Stimulated activated CD4-positive, alpha-beta T cell treated with anti-CD3 and anti-CD28 coated beads, Interleukin-1b, Interleukin-23, amount 100 ng/mL, for 24 hours (primary cell): ENCODE measurements around the gene SORL1-AS1.

Source experiments
- DNase-seq, 4 experiments: peaks; one replicate each; pipeline ENCODE4 v3.0.0-alpha.2; 2020; ENCODE audit warnings: low read depth in 4 of 4, low spot score in 1 of 4

The SORL1-AS1 gene

DNA sequence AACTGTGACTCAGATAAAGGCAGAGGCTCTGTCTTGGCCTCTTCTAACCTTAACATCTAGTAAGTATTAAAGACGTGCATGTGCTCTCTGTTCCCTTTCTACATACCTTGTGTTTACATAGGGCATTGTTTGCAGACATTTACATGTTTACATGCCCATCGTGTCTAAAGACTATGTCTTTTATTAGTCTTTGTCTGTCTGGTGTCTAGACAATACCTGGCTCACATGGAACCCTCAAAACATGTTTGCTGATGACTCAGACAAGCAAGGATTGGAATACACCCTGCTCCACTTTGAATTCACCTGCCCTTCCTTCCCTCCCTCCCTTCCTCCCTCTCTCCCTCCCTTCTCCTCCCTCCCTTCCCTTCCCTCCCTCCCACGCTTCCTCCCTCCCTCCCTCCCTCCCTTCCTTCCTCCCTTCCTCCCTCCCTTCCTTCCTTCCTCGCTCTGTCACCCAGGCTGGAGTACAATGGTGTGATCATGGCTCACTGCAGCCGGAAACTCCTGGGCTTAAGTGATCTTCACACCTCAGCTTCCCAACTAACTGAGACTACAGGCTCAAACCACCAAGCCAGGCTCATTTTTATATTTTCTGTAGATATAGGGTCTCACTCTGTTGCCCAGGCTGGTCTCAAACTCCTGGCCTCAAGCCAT lies 23.7 kb upstream of the SORL1-AS1 start:
- no peak for DNase-seq

DNA sequence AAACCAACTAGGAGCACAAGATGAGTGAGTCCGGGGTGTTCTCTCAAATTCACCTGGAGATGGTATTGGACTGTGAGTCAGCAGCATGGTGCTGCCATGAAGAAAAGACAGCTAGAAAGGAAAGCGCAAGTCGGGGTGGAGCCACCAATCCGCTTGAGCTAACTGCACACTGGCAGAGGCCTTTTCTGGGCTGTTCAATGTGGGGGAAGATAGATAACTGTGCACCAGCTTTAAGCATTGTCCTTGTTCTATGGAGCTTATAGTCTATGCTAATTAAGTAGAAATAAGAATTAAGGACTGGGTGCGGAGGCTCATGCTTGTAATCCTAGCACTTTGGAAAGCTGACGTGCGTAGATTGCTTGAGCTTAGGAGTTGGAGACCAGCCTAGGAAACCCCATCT lies 21.9 kb upstream of the SORL1-AS1 start:
- no peak for DNase-seq

DNA sequence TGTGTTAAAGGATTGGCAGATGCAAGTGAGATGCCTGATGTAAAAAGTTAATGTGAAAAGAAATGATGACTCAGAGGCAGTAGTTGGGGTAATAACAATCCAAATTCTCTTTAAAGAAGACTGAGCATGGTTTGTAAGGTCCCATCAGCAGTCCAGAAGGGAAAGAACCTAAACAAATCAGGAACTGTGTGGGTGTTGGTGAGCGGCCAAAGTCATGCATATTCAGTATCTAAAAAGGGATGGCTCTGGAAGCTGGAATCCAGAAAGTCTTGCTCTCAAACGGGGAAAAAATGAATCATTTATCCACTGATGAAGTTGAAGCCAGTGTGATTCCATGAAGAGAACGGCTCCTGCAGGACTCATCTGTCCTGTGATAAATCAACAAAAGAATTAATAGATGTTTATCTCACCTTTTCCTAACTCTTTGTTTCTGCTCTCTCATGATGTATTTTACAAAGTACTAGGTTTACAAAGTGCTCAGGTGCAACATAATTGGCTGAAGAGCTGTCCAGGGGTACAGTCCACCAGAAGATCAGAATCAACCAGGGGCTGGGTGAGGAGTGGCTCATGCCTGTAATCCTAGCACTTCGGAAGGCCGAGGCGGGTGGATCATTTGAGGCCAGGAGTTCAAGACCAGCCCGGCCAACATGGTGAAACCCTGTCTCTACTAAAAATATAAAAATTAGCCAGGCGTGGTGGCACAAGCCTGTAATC lies 20.5 kb upstream of the SORL1-AS1 start:
- DNase-seq, result no peak

DNA sequence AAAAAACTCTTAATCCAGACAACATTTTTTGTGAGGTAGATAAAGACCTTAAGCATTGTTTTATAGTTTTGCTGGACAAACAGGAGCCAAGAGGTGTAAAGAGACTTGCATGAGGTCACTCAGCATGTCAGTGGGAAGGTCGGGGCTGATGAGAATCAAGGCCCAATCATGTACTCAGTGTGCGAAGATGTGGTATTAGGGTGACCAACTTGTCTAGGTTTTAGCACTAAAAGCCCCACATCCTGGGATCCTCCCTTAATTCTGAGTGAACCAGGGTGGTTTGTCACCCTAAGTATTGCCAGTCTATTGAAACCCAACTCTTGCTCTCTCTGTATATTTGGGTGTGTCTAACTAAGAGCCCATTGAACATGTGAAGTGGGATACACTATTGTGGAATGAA lies 19.5 kb upstream of the SORL1-AS1 start:
- no peak for DNase-seq

DNA sequence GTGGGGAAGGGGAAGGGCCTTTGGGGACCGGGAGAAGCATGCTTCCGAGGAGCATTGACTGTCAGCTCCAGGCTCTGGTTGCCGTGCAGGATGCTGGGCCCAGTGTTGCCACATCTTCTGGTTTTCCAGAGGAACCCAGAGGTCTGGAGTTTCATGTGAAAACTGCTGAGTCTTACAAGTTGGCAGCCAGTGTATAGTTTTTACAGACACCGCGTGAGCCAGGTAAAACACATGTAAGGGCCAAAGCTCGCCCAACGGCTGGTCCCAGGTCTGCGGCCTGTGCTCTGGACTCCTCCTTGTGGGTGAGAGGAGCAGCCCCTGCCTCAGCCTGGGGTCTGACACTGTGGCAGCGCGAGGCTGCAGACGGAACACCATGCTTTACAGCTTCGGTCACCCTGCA lies 18.4 kb upstream of the SORL1-AS1 start:
- no peak for DNase-seq

DNA sequence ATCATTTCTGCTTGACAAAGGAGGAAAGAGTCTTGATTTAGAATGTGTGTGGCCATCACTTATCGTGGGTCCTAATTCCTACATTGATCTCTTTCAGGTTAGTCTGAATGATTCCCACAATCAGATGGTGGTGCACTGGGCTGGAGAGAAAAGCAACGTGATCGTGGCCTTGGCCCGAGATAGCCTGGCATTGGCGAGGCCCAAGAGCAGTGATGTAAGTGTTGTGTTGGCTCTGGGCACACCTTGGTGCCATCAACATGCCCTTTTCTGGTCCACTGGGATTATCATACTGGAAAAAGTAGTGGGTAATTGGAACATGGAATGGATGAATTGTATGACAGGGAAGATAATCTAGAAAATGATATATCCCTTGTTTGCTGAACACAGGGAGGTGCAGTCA lies 17.1 kb upstream of the SORL1-AS1 start:
- DNase-seq, result no peak

DNA sequence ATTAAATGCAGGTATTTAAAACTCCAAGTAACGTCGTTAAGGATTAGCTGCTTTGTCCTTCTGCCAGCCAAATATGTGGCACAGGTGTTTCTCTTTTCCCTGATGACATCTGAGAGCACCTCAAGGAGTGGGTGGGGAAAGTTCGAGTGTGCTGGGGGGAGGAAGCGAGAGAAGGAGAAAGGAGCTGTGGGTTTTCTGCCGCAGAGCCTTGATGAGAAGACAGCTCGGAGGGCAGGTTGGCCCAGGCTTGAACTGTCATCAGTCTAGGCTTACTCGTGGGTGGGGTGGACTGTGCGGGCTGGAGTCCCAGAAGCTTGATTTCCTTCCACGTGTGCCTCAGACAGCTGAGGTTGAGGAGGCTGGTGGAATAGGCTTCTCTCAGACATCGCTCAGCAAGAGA lies 15.2 kb upstream of the SORL1-AS1 start:
- peak in 2 of 4 experiments; percentile 69 to 76 for DNase-seq

DNA sequence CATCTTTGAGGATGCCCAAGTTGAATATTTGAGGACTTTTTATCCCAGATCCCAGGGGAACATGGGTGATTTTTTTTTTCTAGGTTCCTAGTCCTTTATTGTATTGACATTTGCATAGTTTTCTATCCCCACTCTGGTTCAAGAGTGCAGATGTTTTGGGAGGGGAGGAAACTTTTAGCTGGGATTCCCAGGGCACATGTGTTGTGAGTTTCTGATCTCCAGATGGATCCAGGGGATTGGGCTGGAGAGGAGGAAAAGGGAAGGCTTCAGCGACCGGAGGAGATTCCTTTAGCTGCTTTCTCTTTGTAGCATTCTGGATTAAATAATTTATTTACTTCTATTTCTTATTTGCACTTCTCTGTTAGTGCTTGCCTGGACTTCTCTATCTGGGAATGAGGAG lies 14.7 kb upstream of the SORL1-AS1 start:
- no peak for DNase-seq

DNA sequence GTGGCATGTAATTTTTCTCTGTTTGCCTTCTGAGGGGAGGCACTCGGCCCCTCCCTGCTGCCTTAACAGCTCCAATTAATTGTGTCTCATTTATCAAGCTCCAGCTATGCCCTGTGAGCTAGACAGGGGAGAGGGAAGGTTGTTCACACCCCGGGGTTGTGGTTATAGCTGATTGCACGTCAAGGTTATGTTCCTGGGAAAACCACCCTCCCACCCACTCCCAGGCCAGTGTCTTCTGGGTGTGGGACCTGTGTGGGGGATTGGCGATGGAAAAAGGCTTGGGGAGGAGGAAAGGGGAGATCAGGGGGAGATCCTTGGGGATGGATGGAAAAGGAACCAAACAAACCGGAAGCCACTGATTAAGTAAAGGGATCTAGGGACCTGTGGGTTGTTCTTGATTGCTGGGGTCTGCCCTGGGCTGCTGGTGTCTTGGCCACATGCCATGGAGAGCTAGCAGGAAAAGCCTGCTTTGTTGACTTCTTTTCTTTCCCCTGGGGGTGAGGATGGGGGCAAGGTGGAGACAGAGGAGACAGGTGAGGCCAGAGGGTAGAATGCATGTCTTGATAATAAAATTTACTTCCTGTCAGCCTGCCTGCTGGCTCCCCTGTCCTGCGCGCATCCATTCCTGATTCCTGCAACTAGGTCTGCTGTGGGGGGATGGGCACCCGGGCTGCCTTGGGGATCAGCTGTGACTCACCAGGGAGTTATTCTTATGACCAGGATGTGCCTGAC lies 13.5 kb upstream of the SORL1-AS1 start:
- peak in 1 of 4 experiments; percentile 45 for DNase-seq

DNA sequence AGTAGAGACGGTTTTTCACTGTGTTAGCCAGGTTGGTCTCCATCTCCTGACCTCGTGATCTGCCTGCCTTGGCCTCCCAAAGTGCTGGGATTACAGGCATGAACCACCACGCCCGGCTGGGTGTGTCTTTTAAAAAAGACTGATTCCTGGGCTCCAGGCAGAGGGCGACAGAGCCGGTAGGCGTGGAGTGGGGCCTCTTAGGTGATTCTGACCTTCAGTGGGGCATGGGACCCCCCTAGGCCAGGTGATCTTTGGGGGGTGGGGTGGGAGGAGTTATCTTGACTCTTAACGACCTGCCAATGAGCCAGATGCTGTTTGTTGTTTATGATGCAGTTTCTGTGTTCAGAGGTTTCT lies 12.9 kb upstream of the SORL1-AS1 start:
- DNase-seq, result no peak

DNA sequence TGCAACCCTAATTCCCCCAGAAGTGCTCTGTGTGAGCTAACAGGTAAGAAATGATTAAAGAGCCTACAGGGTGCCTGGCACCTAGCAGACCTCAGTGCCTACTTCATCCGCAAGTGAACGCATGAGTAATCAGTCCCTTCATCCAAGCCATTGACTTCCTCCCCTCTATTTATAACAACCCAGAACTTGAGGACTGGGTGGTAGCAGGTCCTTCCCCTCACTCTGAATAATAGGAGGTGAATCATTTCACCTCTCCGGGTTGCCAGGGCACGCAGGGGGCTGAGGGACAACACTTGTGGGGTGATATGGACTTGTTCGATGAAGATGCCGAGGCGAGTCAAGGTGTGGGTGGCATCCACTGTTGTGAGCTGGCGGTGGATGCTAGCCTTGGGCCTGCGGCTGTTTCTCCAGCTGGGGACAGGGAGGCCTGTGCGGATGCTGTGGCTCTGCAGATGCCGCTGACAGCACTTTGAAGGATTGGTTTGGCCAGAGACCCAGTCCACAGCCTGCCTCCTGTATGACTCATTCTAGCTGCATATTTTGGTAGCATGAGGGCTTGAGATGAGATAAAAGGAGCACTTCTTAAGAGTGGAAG lies 11.7 kb upstream of the SORL1-AS1 start:
- DNase-seq, result peak; percentile 48 to 73 (median 61)

DNA sequence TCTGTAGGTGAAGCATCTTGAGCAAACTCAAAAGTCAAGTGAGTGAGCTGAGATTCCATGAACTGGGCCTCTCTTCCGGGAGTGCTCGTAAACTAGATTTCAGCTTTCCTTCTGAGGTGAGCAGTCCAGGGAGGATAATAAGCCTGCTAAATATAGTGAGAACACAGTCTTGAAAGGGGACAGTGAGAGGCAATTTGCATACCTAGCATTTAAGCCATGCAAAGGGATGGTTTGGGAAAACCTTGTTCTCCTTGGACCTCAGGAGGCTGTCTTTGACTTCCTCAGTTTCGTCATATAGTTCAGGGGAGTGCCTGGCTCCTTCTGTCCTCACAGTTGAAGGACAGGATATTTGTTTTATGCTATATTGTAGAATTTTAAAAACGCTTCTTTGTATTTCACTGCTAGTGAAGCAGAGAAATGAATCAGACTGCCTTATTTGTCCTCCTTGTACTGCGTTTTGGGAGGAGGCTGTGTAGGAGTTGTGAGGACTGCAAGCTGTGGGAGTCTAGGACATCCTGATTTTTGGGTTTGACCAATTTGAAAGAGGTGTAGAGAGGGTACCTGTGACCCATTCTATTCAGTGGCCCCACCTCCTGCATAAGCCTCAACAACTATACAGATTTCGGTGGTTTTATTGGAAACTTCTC lies 11.0 kb upstream of the SORL1-AS1 start:
- no peak for DNase-seq

DNA sequence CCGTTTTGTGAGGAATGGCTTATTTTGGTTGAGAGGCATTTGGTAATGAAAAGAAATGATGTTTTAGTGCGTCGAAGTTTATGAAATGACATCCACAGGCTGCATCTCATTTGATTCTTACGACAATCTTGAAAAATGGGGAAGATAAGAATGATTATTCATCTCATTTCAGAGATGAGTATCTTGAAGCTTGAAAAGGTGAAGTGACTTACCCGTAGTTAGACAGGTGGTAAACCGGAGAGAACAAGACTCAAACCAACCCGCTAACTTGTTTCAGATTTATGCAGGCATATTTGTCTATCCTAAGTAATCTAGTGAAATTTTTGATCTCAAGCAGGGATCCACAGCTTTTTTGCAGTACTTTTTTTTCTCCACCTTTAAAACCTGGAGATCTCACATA lies 9.1 kb upstream of the SORL1-AS1 start:
- no peak for DNase-seq

DNA sequence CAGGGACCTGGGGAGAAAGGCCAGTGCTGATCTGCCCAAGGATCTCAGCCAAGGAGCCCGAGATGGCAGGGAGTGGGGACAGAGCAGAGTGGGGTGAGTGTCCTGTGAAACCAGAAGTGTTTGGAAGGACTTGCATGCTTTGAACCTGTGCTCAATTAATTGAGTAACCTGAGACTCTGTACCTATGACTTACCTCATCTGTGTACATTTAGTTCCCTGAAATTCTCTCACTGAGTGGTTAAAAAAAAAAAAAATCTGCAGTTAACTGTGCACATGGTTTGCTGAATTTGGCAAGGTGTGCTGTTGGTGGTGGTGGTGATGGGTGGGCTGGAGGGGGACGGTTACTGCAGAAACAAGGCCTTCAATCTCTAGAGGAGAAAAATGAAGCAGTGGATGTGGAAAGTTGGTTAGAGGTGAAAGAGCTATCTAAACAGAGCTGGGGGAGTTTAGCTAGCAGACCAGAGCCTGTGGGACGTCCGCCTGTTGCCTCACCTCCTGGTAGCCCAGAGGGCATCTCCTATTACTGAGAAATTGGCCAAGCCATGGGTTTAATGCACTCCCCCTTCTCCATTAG lies 8.3 kb upstream of the SORL1-AS1 start:
- DNase-seq, result no peak

DNA sequence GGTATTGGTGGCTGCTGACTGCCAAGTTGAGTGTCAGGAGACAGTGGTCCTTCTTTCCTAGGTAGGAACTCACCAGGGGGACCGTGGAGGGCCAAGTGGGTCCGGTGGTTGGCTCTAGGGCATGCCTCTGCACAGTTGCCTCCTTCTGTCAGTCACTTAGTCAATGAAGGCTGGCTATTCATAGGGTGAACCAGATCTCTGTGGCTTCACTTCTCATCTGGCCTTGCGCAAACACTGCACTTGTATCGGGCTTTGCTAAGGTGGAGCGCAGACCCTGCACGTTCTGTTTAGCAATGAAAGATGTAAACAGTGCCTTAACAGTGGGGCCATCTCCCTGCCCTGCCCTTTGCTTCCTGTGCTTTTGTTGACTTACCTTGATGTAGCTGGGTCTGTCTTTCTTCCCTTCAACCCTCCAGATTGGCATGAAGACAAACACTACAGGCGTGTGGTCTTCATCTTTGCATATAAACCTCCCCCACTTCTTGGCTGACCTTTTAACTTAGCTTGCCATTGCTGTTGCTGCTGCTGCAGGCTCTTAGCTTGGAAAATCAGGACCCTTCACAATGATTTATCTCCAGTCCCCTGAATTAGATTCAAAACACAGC lies 6.7 kb upstream of the SORL1-AS1 start:
- no peak for DNase-seq

DNA sequence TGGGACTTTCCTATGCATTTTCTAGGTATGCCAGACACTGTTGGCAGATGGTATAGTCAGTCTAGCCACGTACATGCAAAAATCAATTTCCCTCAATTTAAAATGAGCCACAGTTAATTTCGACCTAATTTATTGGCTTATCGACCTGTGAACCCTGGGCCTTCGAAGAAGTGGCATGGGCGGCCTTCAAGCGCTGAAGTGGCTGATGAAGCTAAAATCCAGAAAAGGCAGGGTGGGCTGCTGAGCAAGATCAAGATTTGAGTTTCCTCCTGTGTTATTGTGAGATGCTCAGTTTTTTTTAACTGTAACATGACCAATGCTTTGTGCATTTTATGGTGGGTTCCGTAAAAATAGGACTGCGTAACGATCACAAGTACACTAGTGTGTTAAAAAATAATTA lies 5.8 kb upstream of the SORL1-AS1 start:
- no peak for DNase-seq

DNA sequence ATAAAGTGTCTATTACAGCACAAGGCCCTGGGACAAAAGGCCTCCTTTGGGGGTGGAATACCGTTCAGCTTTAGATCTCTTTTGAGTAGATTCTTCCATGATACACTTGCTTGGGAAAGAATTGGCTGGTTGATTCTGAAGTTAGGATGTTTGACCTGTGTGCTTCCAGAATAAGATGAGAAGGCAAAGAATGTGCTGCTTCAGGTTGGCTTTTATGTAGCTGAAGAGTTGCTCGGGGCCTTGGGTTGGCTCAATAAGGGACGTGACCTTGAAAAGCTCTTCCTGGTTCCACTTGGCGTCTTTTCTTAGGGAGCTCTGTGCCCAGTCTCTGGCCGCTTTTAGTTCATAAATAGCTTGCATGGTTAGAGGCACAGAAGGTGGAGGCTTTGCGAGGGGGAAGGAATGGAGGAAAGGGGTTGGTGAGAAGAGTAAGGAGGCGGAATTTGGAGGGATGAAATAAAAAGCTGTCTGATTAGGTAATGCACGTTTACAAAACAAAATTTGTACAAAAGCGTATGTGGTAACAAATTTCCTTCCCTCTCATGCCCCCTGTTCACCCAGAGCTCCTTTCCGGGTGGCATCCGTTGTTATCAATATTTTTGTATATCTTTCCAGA lies 4.2 kb upstream of the SORL1-AS1 start:
- no peak for DNase-seq

DNA sequence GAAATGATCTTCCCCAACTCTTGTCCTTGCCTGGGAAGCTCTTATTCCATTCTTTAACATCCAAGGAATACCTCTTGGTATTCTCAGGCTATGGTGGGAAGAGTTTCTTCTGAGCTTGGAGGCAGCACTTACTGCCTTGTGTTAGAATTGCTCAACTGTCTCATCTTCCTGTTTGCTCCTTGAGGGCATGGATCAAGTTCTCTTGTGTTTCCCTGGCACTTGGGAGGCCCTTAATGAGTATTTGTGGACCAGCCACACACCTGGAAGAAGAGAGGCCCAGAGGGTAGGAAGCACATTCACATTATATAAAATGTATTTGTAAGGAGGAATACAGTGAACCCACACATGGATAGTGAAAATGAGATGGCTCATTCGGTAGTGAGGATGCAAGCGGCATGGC lies 3.4 kb upstream of the SORL1-AS1 start:
- DNase-seq, result no peak

DNA sequence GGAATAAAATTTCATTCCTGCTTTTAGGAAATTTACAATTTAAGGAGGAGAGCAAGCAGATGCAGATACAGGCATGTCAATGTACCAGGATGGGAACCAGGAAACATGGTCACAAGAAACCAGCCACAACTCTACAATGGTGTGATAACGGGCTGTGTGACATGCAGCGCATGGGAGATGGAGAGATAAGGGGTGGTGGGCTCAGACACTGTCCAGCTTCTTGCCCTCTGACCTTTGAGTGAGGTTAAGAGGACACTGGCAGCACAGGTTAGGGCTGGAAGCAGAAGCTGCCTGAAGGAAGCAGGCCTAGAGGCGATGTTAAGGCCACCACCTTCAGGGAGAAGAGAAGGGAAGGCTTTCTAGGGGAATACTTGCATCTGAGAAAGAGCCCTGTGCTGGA lies 2.3 kb upstream of the SORL1-AS1 start:
- DNase-seq, result no peak

DNA sequence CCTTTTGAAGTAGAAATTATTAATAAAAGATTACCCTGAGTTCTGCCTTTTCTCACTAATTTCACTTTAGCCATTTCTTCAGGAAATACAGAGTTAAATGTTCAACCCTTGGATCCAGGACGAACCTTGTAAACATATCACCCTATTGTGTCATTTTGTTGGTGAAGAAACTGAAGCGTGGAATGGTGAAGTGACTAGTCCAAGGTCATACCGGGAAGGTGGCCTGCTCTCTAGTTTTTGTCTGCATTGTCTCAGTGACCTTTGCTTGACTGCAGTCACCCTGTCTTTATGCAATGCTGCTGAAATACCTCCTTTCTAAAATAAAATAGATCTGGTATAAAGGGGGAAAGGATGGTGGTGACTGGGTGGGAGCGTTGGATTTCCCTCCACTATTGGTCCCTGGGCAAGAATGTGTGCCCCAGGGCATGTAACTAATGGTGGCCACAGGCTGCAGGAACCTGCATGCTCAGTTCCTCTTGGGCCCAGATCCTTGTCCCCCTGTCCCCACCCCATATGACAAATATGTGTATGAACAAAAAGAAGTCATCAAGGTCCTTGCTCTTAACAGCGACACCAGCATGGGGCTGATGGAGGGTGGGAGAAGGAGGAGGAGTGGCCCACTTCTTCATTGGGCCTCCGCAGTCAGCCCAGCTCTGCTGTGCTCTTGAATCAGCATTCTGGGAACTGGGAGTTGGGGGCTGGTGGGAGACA lies 977 bp upstream of the SORL1-AS1 start:
- DNase-seq, result no peak
